SJCRH30 (cell line): ENCODE data around the gene NTNG2. TPM values are rescaled to one million over a fixed set of nuclear protein-coding genes. Genes with fewer than 3 reads are reported as not detected.
A peak's percentile ranks its signal among the peaks of the same experiment; 100 is the strongest.

Source experiments
- DNase-seq, 2 experiments: peaks; one replicate each; pipeline ENCODE4 v3.0.0-alpha.2; 2015 to 2020
- H3K27ac ChIP-seq: fragments of 250-450 bp; sonication (Bioruptor Pico); 2 replicates; pipeline ENCODE4 v1.5.1; 2020; ENCODE audit warnings: mild to moderate bottlenecking, moderate library complexity
- H3K27me3 ChIP-seq: fragments of 250-450 bp; sonication (Bioruptor Pico); 2 replicates; pipeline ENCODE4 v1.5.1; 2020; ENCODE audit warnings: mild to moderate bottlenecking, moderate library complexity
- H3K36me3 ChIP-seq: fragments of 250-450 bp; sonication (Bioruptor Pico); 2 replicates; pipeline ENCODE4 v1.5.1; 2020; ENCODE audit warnings: mild to moderate bottlenecking, moderate library complexity
- H3K4me1 ChIP-seq: fragments of 250-450 bp; sonication (Bioruptor Pico); 2 replicates; pipeline ENCODE4 v1.5.1; 2020; ENCODE audit warnings: mild to moderate bottlenecking, moderate library complexity
- H3K4me3 ChIP-seq: fragments of 250-450 bp; sonication (Bioruptor Pico); 2 replicates; pipeline ENCODE4 v1.5.1; 2020; ENCODE audit warnings: mild to moderate bottlenecking, moderate library complexity
- H3K9me3 ChIP-seq: fragments of 250-450 bp; sonication (Bioruptor Pico); replicated peaks from 2 replicates; pipeline ENCODE4 v1.5.1; 2020; ENCODE audit warnings: mild to moderate bottlenecking, moderate library complexity
- total RNA-seq: library from RNA; depleted of rRNA; stranded (reverse); fragments of >200 nt; shearing (Covaris generic); gene quantifications from 2 replicates; pipeline ENCODE4 v1.2.3, GENCODE V29; 2014

NTNG2 gene
- total RNA-seq, 1 experiment from 2014 or later, result 0.26 TPM

DNA sequence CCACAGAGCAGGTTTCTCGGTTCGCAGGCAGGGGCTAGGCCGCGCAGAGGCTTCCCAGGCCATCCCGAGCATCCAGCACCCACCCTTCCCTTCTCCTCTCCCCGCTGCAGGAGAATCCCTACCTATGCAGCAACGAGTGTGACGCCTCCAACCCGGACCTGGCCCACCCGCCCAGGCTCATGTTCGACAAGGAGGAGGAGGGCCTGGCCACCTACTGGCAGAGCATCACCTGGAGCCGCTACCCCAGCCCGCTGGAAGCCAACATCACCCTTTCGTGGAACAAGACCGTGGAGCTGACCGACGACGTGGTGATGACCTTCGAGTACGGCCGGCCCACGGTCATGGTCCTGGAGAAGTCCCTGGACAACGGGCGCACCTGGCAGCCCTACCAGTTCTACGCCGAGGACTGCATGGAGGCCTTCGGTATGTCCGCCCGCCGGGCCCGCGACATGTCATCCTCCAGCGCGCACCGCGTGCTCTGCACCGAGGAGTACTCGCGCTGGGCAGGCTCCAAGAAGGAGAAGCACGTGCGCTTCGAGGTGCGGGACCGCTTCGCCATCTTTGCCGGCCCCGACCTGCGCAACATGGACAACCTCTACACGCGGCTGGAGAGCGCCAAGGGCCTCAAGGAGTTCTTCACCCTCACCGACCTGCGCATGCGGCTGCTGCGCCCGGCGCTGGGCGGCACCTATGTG lies 36.1 kb downstream of the NTNG2 start:
- H3K9me3 ChIP-seq, result no peaks in the 10 kb centered on the region

DNA sequence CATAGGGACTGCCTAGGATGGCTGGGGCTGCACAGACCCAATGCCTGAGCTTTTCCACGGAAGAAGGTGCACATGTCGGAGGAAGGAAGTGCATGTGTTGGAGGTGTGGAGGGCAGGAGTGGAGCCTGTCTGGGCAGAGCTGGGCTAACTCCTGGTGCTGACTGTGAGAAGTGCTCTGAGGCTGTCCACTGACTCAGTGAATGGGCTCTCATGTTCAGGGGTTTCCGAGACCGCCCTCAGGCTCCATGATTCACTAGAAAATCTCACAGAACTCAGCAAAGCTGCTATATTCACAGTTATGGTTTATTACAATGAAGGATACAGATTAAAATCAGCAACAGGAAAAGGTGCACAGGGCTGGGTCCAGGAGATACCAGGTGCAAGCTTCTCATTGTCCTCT lies 37.2 kb downstream of the NTNG2 start:
- H3K27ac ChIP-seq, result no peak overlapping the region
- no peaks in the 10 kb centered on the region for H3K4me1 ChIP-seq
- no peaks in the 10 kb centered on the region for H3K36me3 ChIP-seq
- no peak for DNase-seq
- no peak overlapping the region for H3K4me3 ChIP-seq
- peaks cover 23% of the 10 kb centered on the region for H3K27me3 ChIP-seq
- no peaks in the 10 kb centered on the region for H3K9me3 ChIP-seq

More for the DNA sequence above, 36.1 kb downstream of the NTNG2 start:
- Histone ChIP-seq H3K36me3 (no peaks in the 10 kb centered on the region), H3K4me3 (no peak overlapping the region), H3K27me3 (peaks cover 28% of the 10 kb centered on the region), H3K27ac (no peak overlapping the region), H3K4me1 (no peaks in the 10 kb centered on the region)
- no peak for DNase-seq

DNA sequence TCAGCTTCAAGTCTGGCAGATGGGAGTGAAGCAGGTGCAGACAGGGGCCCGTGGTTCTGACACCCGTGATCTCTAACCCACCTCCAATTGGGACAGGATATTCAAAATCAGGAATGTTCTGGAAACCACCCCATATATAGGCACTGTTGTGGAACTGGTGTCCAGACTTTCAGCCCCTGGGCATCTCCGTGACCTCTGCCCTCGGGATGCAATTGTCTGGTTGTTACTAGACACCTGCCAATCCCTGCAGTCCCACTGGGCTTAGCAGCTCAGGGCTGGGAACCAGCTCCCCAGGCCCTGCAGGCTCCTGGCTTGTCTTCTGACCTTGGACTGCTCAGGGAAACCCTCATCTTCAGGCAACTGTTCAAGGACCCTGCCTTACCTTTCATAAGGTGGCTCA lies 38.8 kb downstream of the NTNG2 start:
- no peak overlapping the region for H3K4me3 ChIP-seq
- peaks cover 19% of the 10 kb centered on the region; the same call in 1 of the 2 replicates for H3K27me3 ChIP-seq
- H3K27ac ChIP-seq, result no peak overlapping the region
- DNase-seq, result no peak
- H3K9me3 ChIP-seq, result peaks cover 3% of the 10 kb centered on the region; the same call in 1 of the 2 replicates
- no peaks in the 10 kb centered on the region for H3K36me3 ChIP-seq
- no peaks in the 10 kb centered on the region for H3K4me1 ChIP-seq

DNA sequence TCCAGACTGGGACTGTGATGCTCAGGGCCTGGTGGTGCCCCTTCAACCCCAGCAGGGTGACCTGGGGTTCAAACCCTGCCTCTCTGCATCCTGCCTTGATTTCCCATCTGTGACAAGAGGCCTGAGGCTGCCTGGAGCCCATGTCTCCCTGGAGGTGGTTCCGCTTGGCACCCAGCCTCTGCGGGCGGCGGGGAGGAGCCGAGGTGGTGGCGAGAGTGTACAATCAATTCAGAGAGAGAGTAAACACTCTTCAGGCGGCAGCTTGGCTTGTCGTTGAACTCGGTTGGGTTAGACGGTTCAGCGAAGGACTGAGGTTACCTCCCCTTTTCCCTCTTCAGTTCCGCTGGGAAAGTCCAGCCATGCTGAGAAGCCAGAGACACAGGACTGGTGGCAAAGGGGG lies 39.3 kb downstream of the NTNG2 start:
- Histone ChIP-seq H3K4me1 (no peaks in the 10 kb centered on the region), H3K4me3 (no peak overlapping the region), H3K27me3 (peaks cover 16% of the 10 kb centered on the region; the same call in 1 of the 2 replicates), H3K9me3 (peaks cover 3% of the 10 kb centered on the region; the same call in 1 of the 2 replicates), H3K36me3 (no peaks in the 10 kb centered on the region), H3K27ac (no peak overlapping the region)
- no peak for DNase-seq

DNA sequence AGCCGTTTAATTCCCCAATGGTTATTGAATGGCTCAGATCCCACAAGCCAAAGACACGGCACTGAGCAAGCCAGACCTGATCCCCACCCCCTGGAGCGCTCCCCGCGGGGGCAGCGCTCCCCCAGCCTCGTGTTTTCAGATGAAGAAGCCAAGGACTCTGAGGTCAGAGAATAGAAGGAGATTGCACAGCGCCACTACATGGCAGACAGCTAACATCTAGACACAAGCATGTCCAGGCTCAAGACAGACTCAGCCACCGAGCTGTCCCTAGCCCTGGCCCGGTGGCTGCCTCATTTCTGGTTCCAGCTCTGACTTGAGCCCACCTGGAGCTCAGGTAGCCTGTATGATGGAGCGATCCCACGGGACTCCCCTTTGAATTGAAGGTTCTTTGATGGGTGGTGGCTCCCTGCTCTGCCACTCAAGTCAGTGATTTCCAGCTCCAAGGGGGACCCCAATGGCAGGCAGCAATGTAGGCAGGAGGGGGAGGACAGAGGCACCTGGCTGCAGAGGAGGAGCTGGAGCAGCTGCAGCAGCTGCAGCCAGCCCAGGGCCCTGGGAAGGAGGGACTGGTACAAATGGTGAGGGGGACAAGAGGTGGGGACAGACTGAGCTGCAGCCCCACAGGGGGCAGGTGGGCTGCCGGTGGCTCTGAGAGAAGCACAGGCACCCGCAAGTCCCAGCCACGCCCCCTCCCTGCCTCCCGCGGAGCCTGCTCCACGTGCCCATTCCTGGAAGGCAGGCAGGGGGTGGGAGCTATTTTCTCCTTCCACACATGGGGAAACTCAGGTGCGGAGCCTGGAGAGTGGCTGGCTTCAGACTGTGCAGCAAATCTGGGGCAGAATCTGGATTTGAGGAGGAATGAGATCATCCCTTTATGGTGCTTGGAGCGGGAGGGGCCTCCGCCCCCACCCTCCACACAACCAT lies 40.2 kb downstream of the NTNG2 start:
- no peak overlapping the region for H3K4me3 ChIP-seq
- DNase-seq, result no peak
- no peak overlapping the region for H3K27ac ChIP-seq
- H3K36me3 ChIP-seq, result no peaks in the 10 kb centered on the region
- H3K4me1 ChIP-seq, result no peaks in the 10 kb centered on the region
- peaks cover 16% of the 10 kb centered on the region; the same call in 1 of the 2 replicates for H3K27me3 ChIP-seq
- peaks cover 3% of the 10 kb centered on the region; the same call in 1 of the 2 replicates for H3K9me3 ChIP-seq

DNA sequence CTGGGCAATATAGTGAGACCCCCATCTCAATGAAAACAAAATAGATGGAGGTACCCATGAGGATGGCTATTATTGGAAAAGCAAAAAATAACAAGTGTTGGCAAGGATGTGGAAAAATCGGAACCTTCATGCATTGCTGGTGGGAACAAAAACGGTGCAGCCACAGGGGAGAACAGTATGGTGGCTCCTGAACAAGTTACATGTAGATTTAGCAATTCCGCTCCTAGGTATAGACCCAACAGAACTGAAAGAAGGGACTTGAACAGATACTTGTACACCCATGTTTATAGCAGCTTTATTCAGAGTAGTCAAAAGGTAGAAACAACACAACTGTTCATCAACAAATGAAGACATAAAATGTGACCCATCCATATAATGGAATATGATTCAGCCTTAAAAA lies 43.0 kb downstream of the NTNG2 start:
- peaks cover 16% of the 10 kb centered on the region; the same call in 1 of the 2 replicates for H3K27me3 ChIP-seq
- H3K27ac ChIP-seq, result no peak overlapping the region
- no peak for DNase-seq
- H3K9me3 ChIP-seq, result peaks cover 3% of the 10 kb centered on the region; the same call in 1 of the 2 replicates
- H3K36me3 ChIP-seq, result no peaks in the 10 kb centered on the region
- H3K4me3 ChIP-seq, result no peak overlapping the region
- no peaks in the 10 kb centered on the region for H3K4me1 ChIP-seq

DNA sequence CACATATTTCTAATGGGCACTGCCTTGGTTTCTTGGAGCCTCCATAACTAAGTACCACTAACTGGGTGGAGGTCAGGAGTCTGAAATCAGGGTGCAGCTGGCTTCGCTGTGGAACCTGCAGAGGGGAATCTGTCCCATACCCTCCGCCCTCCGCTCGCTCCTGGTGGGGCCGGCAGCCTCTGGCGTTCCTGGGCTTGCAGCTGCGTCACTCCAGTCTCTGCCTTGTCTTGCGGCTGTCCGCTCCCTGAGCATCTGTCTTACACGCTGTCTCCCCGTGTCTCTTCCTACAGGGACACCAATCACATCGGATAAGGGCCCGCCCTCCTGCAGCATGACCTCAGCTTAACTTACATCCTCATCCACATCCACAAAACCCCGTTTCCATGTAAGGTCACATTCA lies 45.4 kb downstream of the NTNG2 start:
- H3K27ac ChIP-seq, result no peak overlapping the region
- H3K4me1 ChIP-seq, result no peaks in the 10 kb centered on the region
- peaks cover 3% of the 10 kb centered on the region; the same call in 1 of the 2 replicates for H3K9me3 ChIP-seq
- no peaks in the 10 kb centered on the region for H3K36me3 ChIP-seq
- H3K27me3 ChIP-seq, result peaks cover 16% of the 10 kb centered on the region; the same call in 1 of the 2 replicates
- no peak for DNase-seq
- no peak overlapping the region for H3K4me3 ChIP-seq

DNA sequence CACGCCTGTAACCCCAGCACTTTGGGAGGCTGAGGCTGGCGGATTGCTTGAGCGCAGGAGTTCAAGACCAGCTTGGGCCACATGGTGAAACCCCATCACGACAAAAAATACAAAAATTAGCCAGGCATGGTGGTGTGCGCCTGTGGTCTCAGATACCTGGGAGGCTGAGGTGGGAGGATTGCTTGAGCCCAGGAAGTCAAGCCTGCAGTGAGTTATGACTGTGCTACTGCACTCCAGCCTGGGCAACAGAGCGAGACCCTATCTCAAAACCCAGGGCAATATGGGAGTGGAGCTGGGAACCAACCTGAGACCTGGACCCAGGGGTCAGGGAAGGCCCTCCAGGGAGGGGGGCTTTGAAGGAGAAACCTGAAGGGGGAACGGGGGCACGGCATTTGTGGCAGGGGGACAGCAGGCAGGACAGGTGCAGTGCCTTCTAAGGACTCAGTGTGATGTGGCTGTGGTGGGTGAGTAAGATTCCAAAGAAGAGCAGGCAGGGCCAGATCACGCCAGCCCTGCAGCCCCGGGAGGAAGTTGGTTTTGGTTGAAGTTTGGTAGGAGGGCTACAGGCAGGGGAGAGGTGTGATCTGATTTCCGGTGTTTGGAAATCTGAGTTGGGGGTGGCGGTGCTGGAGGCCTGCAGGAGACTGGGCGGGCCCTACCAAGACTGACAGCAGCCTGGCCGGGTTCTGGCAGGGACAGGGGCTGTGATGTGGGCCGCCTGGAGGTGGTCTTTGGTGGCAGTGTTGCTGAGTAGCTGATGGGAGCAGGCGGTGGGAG lies 46.2 kb downstream of the NTNG2 start:
- DNase-seq, result no peak
- Histone ChIP-seq H3K27ac (no peak overlapping the region), H3K4me3 (no peak overlapping the region), H3K4me1 (no peaks in the 10 kb centered on the region), H3K36me3 (no peaks in the 10 kb centered on the region), H3K9me3 (peaks cover 3% of the 10 kb centered on the region; the same call in 1 of the 2 replicates), H3K27me3 (peaks cover 14% of the 10 kb centered on the region; the same call in 1 of the 2 replicates)

DNA sequence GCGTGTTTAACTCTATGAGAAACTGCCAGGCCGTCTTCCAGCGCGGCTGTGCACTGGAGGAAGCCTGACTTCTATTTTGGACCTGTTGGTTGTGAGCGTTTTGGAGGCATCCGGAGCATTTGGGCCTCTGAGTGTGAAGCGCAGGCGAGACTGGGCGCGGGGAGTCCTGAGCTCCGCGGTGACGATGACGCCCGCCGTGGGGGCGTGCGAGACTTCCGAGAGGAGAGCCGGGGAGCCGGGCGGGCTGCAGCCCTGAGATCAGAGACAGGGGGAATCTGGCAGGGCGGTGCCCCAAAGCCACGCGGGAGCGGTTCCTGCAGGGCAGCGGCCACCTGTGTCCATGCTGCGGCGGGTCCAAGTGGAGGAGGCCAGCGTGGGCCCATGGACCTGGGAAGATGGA lies 47.4 kb downstream of the NTNG2 start:
- H3K27ac ChIP-seq, result no peak overlapping the region
- H3K4me1 ChIP-seq, result peaks cover 8% of the 10 kb centered on the region
- no peak for DNase-seq
- no peak overlapping the region for H3K4me3 ChIP-seq
- peaks cover 3% of the 10 kb centered on the region; the same call in 1 of the 2 replicates for H3K9me3 ChIP-seq
- H3K27me3 ChIP-seq, result peaks cover 9% of the 10 kb centered on the region; the same call in 1 of the 2 replicates
- H3K36me3 ChIP-seq, result no peaks in the 10 kb centered on the region

DNA sequence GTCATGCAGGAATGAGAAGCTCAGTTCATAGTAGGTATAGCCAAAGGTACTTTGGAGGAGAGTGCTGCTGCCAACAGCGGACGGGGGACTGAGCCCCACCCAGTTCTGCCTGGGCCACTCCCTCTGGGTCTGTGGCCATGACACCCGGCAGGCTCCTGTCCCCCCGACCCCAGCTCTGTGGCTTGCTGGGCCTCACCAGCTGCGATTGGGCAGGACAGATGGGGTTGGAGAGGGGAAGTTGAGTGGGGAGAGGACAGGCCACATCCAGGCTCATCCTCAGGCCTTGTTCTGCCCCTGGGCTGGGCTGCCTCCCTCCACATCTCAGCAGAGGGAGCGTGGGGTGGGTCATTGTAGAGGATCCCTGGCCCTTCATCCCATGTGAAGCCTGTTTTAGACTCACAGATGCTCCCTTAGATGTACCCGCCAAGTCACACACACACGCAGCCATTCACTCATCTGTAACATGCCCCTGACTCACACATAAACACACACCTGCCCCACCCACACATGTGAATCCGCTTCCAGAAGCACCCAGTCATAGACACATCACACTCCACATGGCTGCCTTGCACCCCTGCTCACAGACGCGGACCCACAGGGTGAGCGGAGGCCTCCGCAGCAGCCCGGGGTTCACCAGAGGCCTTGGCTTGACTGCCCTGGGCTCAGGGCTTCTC lies 48.8 kb downstream of the NTNG2 start:
- Histone ChIP-seq H3K4me3 (no peak overlapping the region), H3K4me1 (peaks cover 12% of the 10 kb centered on the region), H3K27me3 (peaks cover 3% of the 10 kb centered on the region; the same call in 1 of the 2 replicates), H3K27ac (no peak overlapping the region), H3K36me3 (no peaks in the 10 kb centered on the region), H3K9me3 (no peaks in the 10 kb centered on the region)
- no peak for DNase-seq

DNA sequence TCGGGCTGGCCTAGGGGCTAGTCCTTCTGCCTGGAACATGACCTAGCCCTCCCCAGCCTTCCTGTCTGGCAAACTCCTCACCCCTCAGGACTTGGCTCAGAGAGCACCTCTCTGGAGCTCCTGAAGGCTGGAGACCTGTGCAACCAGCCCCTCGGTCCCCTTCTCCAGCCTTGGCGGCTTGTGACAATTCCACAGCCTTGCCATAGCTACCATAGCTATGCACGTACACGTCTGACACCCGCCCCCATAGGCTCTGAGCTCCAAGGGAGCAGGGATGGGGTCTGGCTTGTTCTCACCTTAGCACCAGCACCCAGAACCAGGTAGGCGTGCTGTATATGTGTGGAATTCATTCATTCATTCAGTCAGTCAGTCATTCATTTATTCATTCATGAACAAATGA lies 49.7 kb downstream of the NTNG2 start:
- no peaks in the 10 kb centered on the region for H3K9me3 ChIP-seq
- DNase-seq, result no peak
- H3K4me1 ChIP-seq, result peaks cover 12% of the 10 kb centered on the region
- H3K27me3 ChIP-seq, result peaks cover 3% of the 10 kb centered on the region; the same call in 1 of the 2 replicates
- H3K4me3 ChIP-seq, result no peak overlapping the region
- H3K36me3 ChIP-seq, result no peaks in the 10 kb centered on the region
- H3K27ac ChIP-seq, result no peak overlapping the region

DNA sequence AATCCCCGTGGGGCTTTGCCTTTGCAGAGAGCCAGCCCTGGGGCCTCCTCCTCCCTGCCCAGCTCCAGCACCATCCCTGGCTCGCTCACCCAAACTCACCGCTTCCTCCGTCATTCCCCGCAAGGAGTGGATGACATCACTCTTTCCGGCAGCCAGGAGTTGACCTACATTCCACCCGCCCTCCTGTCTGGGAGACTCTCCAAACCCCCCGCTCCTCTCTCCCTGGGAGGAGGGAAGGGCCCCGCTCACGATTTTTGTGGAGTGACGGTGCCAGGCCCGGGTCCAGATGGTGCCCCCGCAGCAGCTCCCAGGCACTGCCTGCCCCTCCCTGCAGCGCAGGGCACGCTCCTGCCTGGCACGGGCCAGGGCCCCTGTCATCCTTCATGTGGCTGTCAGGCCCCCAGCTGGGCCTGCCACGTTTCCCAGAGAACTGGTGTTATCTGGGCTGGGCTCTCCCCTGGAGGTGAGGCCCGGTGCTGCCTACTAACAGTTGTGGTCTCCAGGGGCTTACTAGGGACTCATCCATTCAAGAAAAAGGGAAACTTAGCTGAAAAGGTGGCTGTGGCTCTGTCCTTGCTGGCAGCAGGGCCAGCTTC lies 52.3 kb downstream of the NTNG2 start:
- Histone ChIP-seq H3K36me3 (no peaks in the 10 kb centered on the region), H3K4me1 (peaks cover 12% of the 10 kb centered on the region), H3K9me3 (no peaks in the 10 kb centered on the region), H3K27ac (peak overlapping the region; percentile 33), H3K27me3 (peaks cover 6% of the 10 kb centered on the region; the same call in 1 of the 2 replicates), H3K4me3 (peak overlapping the region; percentile 34)
- DNase-seq, result peak; percentile 86 to 88

DNA sequence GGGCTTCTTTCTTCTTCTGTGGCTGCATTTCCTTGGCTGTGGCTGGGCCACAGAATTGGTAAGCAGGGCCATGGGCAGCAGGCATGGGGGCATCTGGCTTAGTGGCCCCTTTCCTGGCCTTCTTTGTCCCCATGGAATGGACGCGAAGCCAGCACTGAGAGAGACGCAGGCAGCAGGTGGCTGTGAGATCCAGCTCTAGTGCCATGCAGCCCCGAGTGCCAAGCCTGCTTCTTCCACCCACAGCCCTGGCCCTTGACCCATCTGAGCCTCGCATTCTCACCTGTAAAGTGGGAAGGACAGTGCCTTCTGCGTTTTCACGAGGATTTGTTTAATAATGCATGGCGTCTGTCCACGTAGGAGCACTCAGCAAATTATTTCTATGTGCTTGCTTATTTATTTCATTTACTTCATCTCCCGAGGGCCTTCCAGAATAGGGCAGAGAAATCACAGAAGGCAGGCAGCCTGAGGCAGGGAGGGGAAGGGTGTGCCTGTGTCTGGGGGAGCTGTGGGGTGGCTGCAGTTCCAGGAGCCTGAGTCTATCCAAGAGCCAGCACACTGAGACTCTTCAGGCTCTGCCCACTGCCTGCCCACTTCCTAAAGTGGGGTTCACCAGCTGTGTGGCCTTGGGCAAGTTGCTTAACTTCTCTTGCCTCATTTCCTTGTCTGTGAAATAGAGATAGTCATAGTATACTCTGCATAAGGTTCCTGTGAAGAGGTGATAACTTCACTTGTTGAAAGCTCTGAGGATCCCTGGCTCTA lies 55.2 kb downstream of the NTNG2 start:
- peaks cover 12% of the 10 kb centered on the region for H3K4me1 ChIP-seq
- H3K9me3 ChIP-seq, result no peaks in the 10 kb centered on the region
- no peaks in the 10 kb centered on the region for H3K36me3 ChIP-seq
- no peak for DNase-seq
- H3K27me3 ChIP-seq, result peaks cover 18% of the 10 kb centered on the region
- H3K4me3 ChIP-seq, result no peak overlapping the region
- H3K27ac ChIP-seq, result no peak overlapping the region
